Astrocyte (in vitro differentiated cells and primary cell): ENCODE results near the gene ATAD5. TPM values are rescaled to one million over a fixed set of nuclear protein-coding genes. Genes with fewer than 3 reads are reported as not detected.

ENCODE experiments used
- DNase-seq: peaks from one replicate; pipeline ENCODE4 v3.0.0-alpha.2; 2010; ENCODE audit warnings: low read depth
- FAIRE-seq: peaks from 2 replicates; lab custom pipeline; 2011; peaks lifted over from hg19 to GRCh38; lab: Jason Lieb, UNC
- H2AFZ ChIP-seq: 2 replicates; pipeline ENCODE4 v1.6.0; 2012; ENCODE audit warnings: low read depth, low read length, inconsistent platforms
- H3K27ac ChIP-seq: 2 replicates; pipeline ENCODE4 v1.5.1; 2011; ENCODE audit warnings: low read depth, low read length, inconsistent platforms
- H3K27me3 ChIP-seq: 2 replicates; pipeline ENCODE4 v1.6.0; 2011; ENCODE audit warnings: low read length, inconsistent platforms; ENCODE audit not compliant: insufficient read depth
- H3K36me3 ChIP-seq: 2 replicates; pipeline ENCODE4 v1.5.1; 2011; ENCODE audit warnings: low read length, inconsistent platforms; ENCODE audit not compliant: insufficient read depth
- H3K4me1 ChIP-seq: 2 replicates; pipeline ENCODE4 v1.5.1; 2011; ENCODE audit warnings: low read length, inconsistent platforms; ENCODE audit not compliant: insufficient read depth
- H3K4me2 ChIP-seq: 2 replicates; pipeline ENCODE4 v1.6.0; 2012; ENCODE audit warnings: low read length, inconsistent platforms
- H3K4me3 ChIP-seq: 2 replicates; pipeline ENCODE4 v1.5.1; 2011; ENCODE audit warnings: low read depth, mild to moderate bottlenecking, low read length, inconsistent platforms; ENCODE audit not compliant: insufficient read depth
- H3K79me2 ChIP-seq: 2 replicates; pipeline ENCODE4 v1.6.0; 2012; ENCODE audit warnings: mild to moderate bottlenecking, low read length, inconsistent platforms; ENCODE audit not compliant: insufficient read depth
- H3K9ac ChIP-seq: 2 replicates; pipeline ENCODE4 v1.6.0; 2012; ENCODE audit warnings: mild to moderate bottlenecking, low read length, inconsistent platforms
- H3K9me3 ChIP-seq: 2 replicates; pipeline ENCODE4 v1.5.1; 2012; ENCODE audit warnings: low read depth, mild to moderate bottlenecking, low read length, inconsistent platforms; ENCODE audit not compliant: insufficient read depth
- H4K20me1 ChIP-seq: 2 replicates; pipeline ENCODE4 v1.6.0; 2012; ENCODE audit warnings: low read length, inconsistent platforms; ENCODE audit not compliant: insufficient read depth
- H3K27ac Mint-ChIP-seq: one replicate; pipeline ENCODE4 v1.8.0; 2021; ENCODE audit warnings: mild to moderate bottlenecking, mixed read lengths; ENCODE audit not compliant: unreplicated experiment
- H3K27me3 Mint-ChIP-seq: one replicate; pipeline ENCODE4 v1.8.0; 2021; ENCODE audit warnings: low read depth, mixed read lengths; ENCODE audit not compliant: unreplicated experiment
- H3K36me3 Mint-ChIP-seq: one replicate; pipeline ENCODE4 v1.8.0; 2021; ENCODE audit warnings: low read depth, mixed read lengths; ENCODE audit not compliant: unreplicated experiment
- H3K4me1 Mint-ChIP-seq: one replicate; pipeline ENCODE4 v1.8.0; 2021; ENCODE audit warnings: low read depth, mixed read lengths; ENCODE audit not compliant: unreplicated experiment
- H3K4me3 Mint-ChIP-seq: one replicate; pipeline ENCODE4 v1.8.0; 2021; ENCODE audit warnings: mild to moderate bottlenecking, moderate library complexity, mixed read lengths; ENCODE audit not compliant: unreplicated experiment
- H3K9me3 Mint-ChIP-seq: one replicate; pipeline ENCODE4 v1.8.0; 2021; ENCODE audit warnings: mild to moderate bottlenecking, mixed read lengths; ENCODE audit not compliant: unreplicated experiment
- EZH2 ChIP-seq: IDR thresholded peaks from 2 replicates; pipeline ENCODE4 v1.6.1; 2012; ENCODE audit warnings: mild to moderate bottlenecking, low read length, inconsistent platforms; ENCODE audit not compliant: insufficient read depth
- total RNA-seq: library from RNA; stranded (reverse); gene quantifications from 2 replicates; pipeline ENCODE4 v1.2.1, GENCODE V29; 2021
- TF ChIP-seq, protein P1 (sequence below): IDR thresholded peaks from 2 replicates; pipeline ENCODE4 v1.5.1; 2011; ENCODE audit warnings: low read depth, mild to moderate bottlenecking, inconsistent platforms, low read length, moderate library complexity; ENCODE audit not compliant: insufficient read depth

The ATAD5 gene
- total RNA-seq, 1 donor from 2014 or later, result 2.6 TPM

DNA sequence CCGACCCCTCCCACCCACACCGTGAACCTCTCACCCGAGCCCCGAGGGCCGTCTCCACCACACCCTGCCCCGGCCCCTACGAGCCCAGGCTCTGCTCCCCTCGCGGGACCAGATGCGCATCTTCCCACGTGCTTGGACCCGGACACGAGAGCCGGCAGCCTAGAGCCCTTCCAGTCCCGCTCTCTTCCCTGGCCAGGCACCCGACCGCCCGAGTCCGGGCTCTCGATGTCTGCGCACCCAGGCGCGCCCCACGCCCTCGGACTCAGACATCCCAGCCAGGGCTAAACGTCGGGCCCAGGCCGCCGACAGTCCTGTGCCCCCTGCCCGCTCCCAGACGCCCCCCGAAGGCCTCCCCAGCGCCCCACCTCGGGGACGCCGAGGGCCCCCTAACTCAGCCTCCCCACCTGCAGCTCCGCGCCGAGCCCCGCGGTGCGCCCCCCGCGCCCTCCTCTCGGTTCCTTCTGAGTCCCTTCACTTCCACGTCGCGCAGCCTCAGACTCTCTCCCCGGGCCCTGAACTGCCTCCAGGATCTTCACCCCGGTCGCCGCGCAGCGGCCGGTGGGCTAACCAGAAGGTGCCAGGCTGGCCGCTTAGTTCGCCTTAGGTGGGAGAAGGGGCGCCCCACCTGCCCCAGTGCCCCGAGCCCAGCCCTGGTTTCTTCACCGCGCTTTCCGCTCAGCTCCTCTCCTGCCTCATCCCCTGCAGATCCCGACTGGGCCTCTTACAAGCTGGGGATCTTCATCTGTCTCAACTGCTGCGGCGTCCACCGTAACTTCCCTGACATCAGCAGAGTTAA, 90.7 kb downstream of the ATAD5 start:
- H3K36me3 Mint-ChIP-seq, result peaks cover 3% of the 10 kb centered on the region
- Histone ChIP-seq H4K20me1 (no peaks in the 10 kb centered on the region), H3K27ac (no peak overlapping the region), H3K36me3 (no peaks in the 10 kb centered on the region), H3K9me3 (no peaks in the 10 kb centered on the region), H3K4me2 (peak overlapping the region; percentile 75), H3K4me3 (no peak overlapping the region), H3K9ac (no peak overlapping the region), H3K79me2 (no peaks in the 10 kb centered on the region), H3K4me1 (peaks cover 14% of the 10 kb centered on the region), H2AFZ (peak overlapping the region; percentile 62), H3K27me3 (peaks cover 27% of the 10 kb centered on the region)
- H3K4me3 Mint-ChIP-seq, result peak overlapping the region; percentile 77
- no peak overlapping the region for H3K27ac Mint-ChIP-seq
- FAIRE-seq (no peak), DNase-seq (no peak)
- TF ChIP-seq, protein P1, sequence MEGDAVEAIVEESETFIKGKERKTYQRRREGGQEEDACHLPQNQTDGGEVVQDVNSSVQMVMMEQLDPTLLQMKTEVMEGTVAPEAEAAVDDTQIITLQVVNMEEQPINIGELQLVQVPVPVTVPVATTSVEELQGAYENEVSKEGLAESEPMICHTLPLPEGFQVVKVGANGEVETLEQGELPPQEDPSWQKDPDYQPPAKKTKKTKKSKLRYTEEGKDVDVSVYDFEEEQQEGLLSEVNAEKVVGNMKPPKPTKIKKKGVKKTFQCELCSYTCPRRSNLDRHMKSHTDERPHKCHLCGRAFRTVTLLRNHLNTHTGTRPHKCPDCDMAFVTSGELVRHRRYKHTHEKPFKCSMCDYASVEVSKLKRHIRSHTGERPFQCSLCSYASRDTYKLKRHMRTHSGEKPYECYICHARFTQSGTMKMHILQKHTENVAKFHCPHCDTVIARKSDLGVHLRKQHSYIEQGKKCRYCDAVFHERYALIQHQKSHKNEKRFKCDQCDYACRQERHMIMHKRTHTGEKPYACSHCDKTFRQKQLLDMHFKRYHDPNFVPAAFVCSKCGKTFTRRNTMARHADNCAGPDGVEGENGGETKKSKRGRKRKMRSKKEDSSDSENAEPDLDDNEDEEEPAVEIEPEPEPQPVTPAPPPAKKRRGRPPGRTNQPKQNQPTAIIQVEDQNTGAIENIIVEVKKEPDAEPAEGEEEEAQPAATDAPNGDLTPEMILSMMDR, result no peak
- TF ChIP-seq EZH2, result peak; percentile 87
- peaks cover 2% of the 10 kb centered on the region for H3K4me1 Mint-ChIP-seq
- no peaks in the 10 kb centered on the region for H3K9me3 Mint-ChIP-seq
- H3K27me3 Mint-ChIP-seq, result peaks cover 50% of the 10 kb centered on the region

DNA sequence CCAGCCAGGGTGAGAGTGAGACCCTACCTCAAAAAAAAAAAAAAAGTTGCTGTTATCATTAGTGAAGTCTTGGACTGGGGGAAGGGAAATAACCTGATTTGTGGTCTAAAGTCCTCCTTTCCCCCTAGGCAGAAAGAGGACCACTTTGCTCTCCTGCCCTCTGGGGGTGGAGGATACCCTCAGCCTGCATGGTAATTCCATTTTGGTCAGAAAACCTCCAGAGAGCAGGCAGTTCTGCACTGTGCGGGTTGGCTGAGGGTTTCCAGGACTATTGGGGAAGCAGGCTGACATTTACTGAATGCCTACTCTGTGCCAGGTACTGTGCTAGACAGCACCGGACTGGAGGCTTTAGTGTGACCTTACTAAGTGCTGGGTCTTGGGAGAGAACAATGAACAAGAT, 92.6 kb downstream of the ATAD5 start:
- TF ChIP-seq, protein P1, result no peak
- TF ChIP-seq EZH2, result no peak
- no peaks in the 10 kb centered on the region for H3K9me3 Mint-ChIP-seq
- H3K27ac Mint-ChIP-seq, result no peak overlapping the region
- H3K36me3 ChIP-seq, result no peaks in the 10 kb centered on the region
- H3K4me3 ChIP-seq, result no peak overlapping the region
- FAIRE-seq (no peak), DNase-seq (no peak)
- no peaks in the 10 kb centered on the region for H3K79me2 ChIP-seq
- H3K27me3 Mint-ChIP-seq, result peaks cover 51% of the 10 kb centered on the region
- peaks cover 2% of the 10 kb centered on the region for H3K4me1 Mint-ChIP-seq
- H3K27ac ChIP-seq, result no peak overlapping the region
- no peaks in the 10 kb centered on the region for H3K9me3 ChIP-seq
- peaks cover 27% of the 10 kb centered on the region for H3K27me3 ChIP-seq
- peaks cover 14% of the 10 kb centered on the region for H3K4me1 ChIP-seq
- no peaks in the 10 kb centered on the region for H4K20me1 ChIP-seq
- H2AFZ ChIP-seq, result no peak overlapping the region
- peaks cover 3% of the 10 kb centered on the region for H3K36me3 Mint-ChIP-seq
- no peak overlapping the region for H3K4me2 ChIP-seq
- H3K9ac ChIP-seq, result no peak overlapping the region
- H3K4me3 Mint-ChIP-seq, result no peak overlapping the region

DNA sequence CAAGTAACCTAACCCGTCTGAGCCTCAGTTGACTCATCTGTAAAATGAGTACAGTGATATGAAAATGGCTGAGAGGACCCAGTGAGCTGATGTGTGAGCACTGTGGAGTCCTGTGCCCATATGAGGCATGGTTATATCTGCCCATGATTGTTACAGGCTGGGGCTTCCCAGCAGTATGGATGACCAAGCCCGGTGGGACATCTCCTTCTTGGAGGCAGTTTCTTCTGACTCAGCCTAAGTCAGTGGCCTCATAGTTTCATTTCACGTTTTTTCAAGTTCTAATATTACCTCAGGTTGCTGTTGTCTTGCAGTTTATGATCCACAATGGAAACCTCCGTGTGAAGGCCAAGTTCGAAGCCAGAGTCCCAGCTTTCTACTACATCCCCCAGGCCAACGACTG, 94.8 kb downstream of the ATAD5 start:
- Mint-ChIP-seq H3K4me1 (peaks cover 2% of the 10 kb centered on the region), H3K27me3 (peaks cover 47% of the 10 kb centered on the region), H3K4me3 (no peak overlapping the region), H3K36me3 (no peaks in the 10 kb centered on the region), H3K9me3 (no peaks in the 10 kb centered on the region), H3K27ac (no peak overlapping the region)
- FAIRE-seq (no peak), DNase-seq (no peak)
- Histone ChIP-seq H3K4me3 (no peak overlapping the region), H3K27ac (no peak overlapping the region), H3K36me3 (no peaks in the 10 kb centered on the region), H3K4me1 (peaks cover 4% of the 10 kb centered on the region), H2AFZ (no peak overlapping the region), H3K9me3 (no peaks in the 10 kb centered on the region), H3K4me2 (no peak overlapping the region), H4K20me1 (no peaks in the 10 kb centered on the region), H3K79me2 (no peaks in the 10 kb centered on the region), H3K9ac (no peak overlapping the region), H3K27me3 (peaks cover 18% of the 10 kb centered on the region)
- no peak for TF ChIP-seq EZH2
- TF ChIP-seq, protein P1, result no peak
